NOMO-1 treated with DMSO at 0.1 percent for 48 hours (cell line): ENCODE measurements around the gene CFAP65.

Experiments used
- DNase-seq: peaks from one replicate; lab custom pipeline; 2025; ENCODE audit not compliant: unreplicated experiment; lab: John Stamatoyannopoulos, UW

Gene CFAP65

GRCh38 chr2:219032051-219032745 is 9.1 kb downstream of the CFAP65 start:
- DNase-seq, result no peak

- no peak for DNase-seq
These were observed 10.1 kb downstream of the CFAP65 start for GRCh38 chr2:219031005-219031738.

- DNase-seq, result no peak
These were observed 11.0 kb downstream of the CFAP65 start for GRCh38 chr2:219030177-219030940.

GRCh38 chr2:219029829-219030165 is 11.5 kb downstream of the CFAP65 start:
- DNase-seq, result peak; percentile 57

GRCh38 chr2:219028996-219029828 is 12.1 kb downstream of the CFAP65 start:
- no peak for DNase-seq

GRCh38 chr2:219028141-219028540 is 13.2 kb downstream of the CFAP65 start:
- no peak for DNase-seq

- no peak for DNase-seq
These were observed 13.7 kb downstream of the CFAP65 start for GRCh38 chr2:219027511-219028055.

- no peak for DNase-seq
These were observed 14.4 kb downstream of the CFAP65 start for GRCh38 chr2:219026946-219027345.

- no peak for DNase-seq
These were observed 15.4 kb downstream of the CFAP65 start for GRCh38 chr2:219025637-219026585.

GRCh38 chr2:219024059-219024458 is 17.3 kb downstream of the CFAP65 start:
- no peak for DNase-seq

- no peak for DNase-seq
These were observed 18.2 kb downstream of the CFAP65 start for GRCh38 chr2:219023045-219023605.

- DNase-seq, result no peak
These were observed 18.7 kb downstream of the CFAP65 start for GRCh38 chr2:219022616-219023015.

- no peak for DNase-seq
These were observed 19.3 kb downstream of the CFAP65 start for GRCh38 chr2:219022041-219022440.

GRCh38 chr2:219021591-219021990 is 19.7 kb downstream of the CFAP65 start:
- DNase-seq, result no peak

GRCh38 chr2:219020604-219021365 is 20.5 kb downstream of the CFAP65 start:
- no peak for DNase-seq

- DNase-seq, result no peak
These were observed 21.9 kb downstream of the CFAP65 start for GRCh38 chr2:219019436-219019835.

- no peak for DNase-seq
These were observed 22.6 kb downstream of the CFAP65 start for GRCh38 chr2:219018726-219019125.

- DNase-seq, result no peak
These were observed 23.0 kb downstream of the CFAP65 start for GRCh38 chr2:219018286-219018685.
